Measurements from ENCODE around the gene EIF5AL1.
"Not testable (repeated sequence)": the region's sequence is repeated elsewhere in the genome, so short reads cannot be mapped to it uniquely, and the experiment has no call there.

Gene EIF5AL1

GRCh38 chr10:79511891-79512583, at the start of gene EIF5AL1:
TSS of gene EIF5AL1 (plus strand) at chr10:79512533. CDS start at chr10:79512650, 117 bp downstream.
- not testable (repeated sequence) for DNase-seq (ENCODE audit: insufficient read length, low spot score); FAIRE-seq

- FAIRE-seq (no peak), DNase-seq (ENCODE audit: insufficient read length, low spot score) (no peak)
Observed at GRCh38 chr10:79463578-79464496, 48.5 kb upstream of the EIF5AL1 start.

GRCh38 chr10:79465341-79465740, 47.0 kb upstream of the EIF5AL1 start:
- FAIRE-seq (no peak), DNase-seq (ENCODE audit: insufficient read length, low spot score) (no peak)

GRCh38 chr10:79468015-79468560, 44.2 kb upstream of the EIF5AL1 start:
- FAIRE-seq (no peak), DNase-seq (ENCODE audit: insufficient read length, low spot score) (no peak)

- DNase-seq (ENCODE audit: insufficient read length, low spot score) (no peak), FAIRE-seq (no peak)
Observed at GRCh38 chr10:79468841-79469585, 43.3 kb upstream of the EIF5AL1 start.

DNA sequence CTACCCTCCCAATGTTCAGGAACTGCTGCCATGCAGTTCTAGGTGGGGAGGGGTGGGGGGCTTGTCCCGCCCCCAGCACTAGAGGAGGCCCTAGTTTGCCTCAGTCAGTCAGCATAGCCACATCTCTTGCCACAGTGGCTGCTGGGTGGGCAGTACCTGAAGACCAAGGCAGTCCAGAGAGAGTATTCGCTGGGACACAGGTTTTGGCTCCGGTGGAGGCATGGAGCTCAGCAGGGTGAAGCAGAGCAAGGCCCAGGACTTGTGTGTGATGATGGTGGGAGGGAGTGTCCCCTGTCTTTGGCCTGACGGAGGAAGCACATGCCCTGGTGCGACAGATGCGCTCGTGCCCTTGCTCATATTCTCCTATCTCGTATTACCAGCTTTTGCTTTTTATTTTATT, 42.2 kb upstream of the EIF5AL1 start:
- no peak for DNase-seq (ENCODE audit: insufficient read length, low spot score)
- no peak for FAIRE-seq

GRCh38 chr10:79471776-79472175, 40.6 kb upstream of the EIF5AL1 start:
- DNase-seq (ENCODE audit: insufficient read length, low spot score) (no peak), FAIRE-seq (no peak)

DNA sequence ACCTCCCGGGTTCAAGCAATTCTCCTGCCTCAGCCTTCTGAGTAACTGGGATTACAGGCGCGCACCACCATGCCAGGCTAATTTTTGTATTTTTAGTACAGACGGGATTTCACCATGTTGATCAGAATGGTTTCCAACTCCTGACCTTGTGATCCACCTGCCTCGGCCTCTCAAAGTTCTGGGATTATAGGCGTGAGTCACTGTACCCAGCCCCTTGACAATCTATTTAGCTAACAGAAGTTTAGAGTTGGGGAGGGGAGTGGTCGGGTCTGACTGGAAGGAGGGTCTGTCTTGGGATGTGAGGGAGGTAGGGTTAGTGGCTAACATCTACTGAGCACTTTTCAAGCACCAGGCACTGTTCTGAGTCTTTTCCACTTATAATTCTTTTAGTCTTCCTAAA, 39.9 kb upstream of the EIF5AL1 start:
- DNase-seq (ENCODE audit: insufficient read length, low spot score): no peak
- no peak for FAIRE-seq

- FAIRE-seq (no peak), DNase-seq (ENCODE audit: insufficient read length, low spot score) (no peak)
Observed at GRCh38 chr10:79472951-79473350, 39.4 kb upstream of the EIF5AL1 start.

GRCh38 chr10:79473496-79474095, 38.7 kb upstream of the EIF5AL1 start:
- FAIRE-seq (no peak), DNase-seq (ENCODE audit: insufficient read length, low spot score) (no peak)

- FAIRE-seq (no peak), DNase-seq (ENCODE audit: insufficient read length, low spot score) (no peak)
Observed at GRCh38 chr10:79475119-79475653, 37.1 kb upstream of the EIF5AL1 start.

DNA sequence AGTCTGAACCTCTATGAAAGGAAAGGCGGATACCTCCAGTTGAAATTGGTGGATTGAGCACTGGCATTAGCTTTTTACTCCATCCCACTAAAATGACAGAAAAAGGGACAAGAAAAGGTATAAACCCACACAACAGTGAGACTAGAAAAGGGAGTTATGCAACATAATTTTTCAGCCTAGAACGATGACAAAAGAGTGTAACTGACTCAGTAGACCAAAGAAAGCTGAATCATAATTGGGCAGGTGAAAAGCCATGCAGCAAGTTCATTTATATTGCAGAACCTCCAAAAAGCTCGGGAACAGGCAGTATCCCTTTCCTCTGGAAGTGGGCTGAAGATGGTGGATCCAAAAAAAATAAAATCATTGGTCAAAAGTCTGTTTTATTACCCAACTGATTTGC, 36.5 kb upstream of the EIF5AL1 start:
- DNase-seq (ENCODE audit: insufficient read length, low spot score): no peak
- no peak for FAIRE-seq

DNA sequence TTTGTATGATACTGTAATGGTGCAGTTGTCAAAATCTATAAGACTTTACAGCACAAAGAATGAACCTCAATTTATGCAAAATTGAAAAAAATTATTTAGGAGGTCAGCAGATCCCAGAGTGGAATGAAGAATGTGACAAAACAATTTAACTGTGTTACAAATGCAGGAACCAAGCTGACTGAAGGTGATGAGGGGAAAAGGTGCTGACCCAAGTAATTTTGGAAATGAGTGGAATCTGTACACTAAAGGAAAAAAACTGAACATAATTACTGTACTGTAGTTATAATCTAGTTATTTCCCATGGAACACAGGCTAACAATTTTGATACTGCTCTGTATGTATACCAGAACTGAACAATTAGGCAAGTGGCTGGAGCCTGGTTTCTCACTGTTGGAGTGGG, 35.7 kb upstream of the EIF5AL1 start:
- no peak for DNase-seq (ENCODE audit: insufficient read length, low spot score)
- FAIRE-seq: no peak

GRCh38 chr10:79477456-79477855, 34.9 kb upstream of the EIF5AL1 start:
- FAIRE-seq: no peak
- no peak for DNase-seq (ENCODE audit: insufficient read length, low spot score)

- no peak for FAIRE-seq
- no peak for DNase-seq (ENCODE audit: insufficient read length, low spot score)
Observed at GRCh38 chr10:79479283-79479909, 32.9 kb upstream of the EIF5AL1 start.

GRCh38 chr10:79482304-79482703, 30.0 kb upstream of the EIF5AL1 start:
- DNase-seq (ENCODE audit: insufficient read length, low spot score): no peak
- no peak for FAIRE-seq

- FAIRE-seq: no peak
- DNase-seq (ENCODE audit: insufficient read length, low spot score): no peak
Observed at GRCh38 chr10:79482741-79483140, 29.6 kb upstream of the EIF5AL1 start.

GRCh38 chr10:79483299-79483698, 29.0 kb upstream of the EIF5AL1 start:
- DNase-seq (ENCODE audit: insufficient read length, low spot score) (no peak), FAIRE-seq (no peak)

- DNase-seq (ENCODE audit: insufficient read length, low spot score): peak; percentile 37
- FAIRE-seq: no peak
Observed at GRCh38 chr10:79483948-79484347, 28.4 kb upstream of the EIF5AL1 start.

GRCh38 chr10:79484476-79484875, 27.9 kb upstream of the EIF5AL1 start:
- FAIRE-seq (no peak), DNase-seq (ENCODE audit: insufficient read length, low spot score) (no peak)

Measured in HTR-8/SVneo (cell line).